ENCODE measurements around the gene PYGB.

Gene PYGB

DNA sequence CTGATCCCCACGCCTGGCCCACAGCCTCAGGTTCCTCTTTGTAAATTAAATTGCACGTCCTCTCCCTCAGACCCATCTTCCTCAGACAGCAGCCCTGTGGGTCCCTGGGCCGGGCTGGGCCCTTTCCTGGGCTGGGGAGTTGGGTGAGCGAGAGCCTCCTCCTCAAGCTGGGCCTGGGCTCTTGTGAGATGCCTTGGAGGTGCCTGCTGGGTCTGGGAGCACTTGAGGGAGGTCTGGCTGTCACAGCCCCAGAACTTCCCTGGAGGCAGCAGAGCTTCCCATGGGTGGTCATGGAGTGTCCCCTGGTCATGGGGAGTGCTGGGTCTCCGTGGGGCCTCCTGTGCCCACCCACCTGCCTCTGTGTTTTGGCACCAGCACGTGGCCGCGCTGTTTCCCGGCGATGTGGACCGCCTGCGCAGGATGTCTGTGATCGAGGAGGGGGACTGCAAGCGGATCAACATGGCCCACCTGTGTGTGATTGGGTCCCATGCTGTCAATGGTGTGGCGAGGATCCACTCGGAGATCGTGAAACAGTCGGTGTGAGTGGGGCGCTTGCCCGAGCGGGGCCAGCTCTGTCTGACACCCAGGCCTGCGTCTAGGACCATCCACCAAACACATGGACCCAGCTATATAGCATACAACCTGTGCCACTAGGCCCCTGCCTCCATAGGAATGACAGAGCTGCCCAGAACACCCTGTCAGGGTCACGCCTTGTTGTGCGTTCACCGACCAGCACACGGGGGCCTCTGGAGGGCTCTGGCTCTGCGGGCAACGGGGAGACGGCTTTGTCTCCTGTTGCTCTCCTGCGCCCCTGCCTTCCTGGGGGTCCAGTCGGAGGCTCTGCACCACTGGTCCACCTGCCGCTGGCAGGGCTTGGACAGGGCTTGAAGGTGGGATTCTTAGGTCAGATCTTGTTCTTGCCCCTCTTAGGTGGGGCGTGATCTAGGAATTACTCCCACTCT is 33.0 kb downstream of the PYGB start:
- no peak for DNase-seq (ENCODE audit: low read depth in 2 of 2, low spot score in 1 of 2)

DNA sequence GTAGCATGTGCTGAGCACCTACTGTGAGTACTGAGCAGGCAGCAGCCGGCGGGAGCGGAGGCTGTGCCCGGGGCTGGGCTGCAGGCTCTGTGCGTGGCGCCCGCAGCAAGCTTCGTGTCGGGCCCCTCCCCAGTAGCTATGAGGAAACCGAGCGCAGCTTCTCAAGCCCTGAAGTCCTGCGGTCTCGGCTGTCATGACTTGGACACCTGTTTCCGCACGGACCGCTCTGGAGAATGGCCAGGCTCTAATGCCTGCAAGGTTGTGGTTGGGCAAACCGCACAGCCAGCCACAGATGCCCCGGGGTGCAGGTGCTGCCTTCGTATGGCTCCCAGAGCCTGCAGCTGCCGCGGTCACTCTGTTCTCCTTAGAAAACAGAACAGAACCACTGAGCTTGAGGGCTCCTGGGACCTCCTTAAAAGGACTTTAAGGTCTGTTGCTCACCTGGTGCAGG is 33.7 kb downstream of the PYGB start:
- DNase-seq (ENCODE audit: low read depth in 2 of 2, low spot score in 1 of 2), result no peak

DNA sequence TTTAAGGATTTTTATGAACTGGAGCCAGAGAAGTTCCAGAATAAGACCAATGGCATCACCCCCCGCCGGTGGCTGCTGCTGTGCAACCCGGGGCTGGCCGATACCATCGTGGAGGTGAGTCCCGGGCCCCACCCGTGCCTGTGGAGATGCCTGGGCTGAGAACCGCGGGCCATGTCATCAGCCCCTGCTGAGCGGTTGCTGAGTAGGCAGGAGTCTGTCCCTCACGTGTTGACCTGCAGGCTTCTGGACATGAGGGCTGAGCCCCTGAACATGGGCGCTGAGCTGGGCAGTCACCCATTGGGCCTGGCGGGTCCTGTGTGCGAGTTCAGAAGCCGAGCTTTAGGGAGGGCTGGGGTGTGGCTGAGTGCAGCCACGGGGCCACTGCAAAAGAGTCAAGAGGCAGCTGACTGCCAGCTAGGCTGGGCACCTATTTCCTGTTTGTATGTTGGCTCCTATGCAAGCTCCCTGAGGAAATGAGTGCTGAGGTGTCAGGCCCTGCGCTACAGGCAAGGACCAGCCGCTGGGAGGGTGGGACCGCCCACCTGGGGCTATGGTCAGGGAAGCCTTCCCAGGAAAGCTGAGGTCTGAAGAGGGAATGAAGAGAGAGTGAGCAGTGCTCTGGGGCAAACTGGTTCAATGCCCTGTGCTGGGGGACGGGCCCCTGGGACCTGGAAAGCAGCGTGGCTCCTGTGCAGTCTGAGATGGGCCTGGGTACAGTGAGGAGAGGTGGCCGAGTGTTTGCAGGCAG is 34.3 kb downstream of the PYGB start:
- no peak for DNase-seq (ENCODE audit: low read depth in 2 of 2, low spot score in 1 of 2)

DNA sequence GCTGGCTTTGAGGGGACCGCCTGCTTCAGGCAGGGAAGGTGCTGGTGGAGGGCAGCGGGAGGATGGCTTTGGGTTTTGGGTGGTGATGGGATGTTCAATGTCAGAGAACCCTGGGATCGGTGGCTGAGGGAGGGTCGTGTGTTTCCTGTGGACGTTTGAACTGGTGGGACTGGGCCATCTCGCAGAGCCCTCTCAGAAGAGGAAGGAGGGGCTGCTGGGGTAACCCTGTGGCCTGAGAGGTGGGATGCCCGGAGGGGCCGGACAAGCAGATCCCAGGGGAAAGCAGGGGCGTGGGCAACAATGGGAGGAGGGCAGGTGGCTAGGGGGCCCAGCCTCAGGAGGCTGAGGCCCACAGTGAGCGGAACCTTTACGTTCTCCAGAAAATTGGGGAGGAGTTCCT is 34.9 kb downstream of the PYGB start:
- DNase-seq (ENCODE audit: low read depth in 2 of 2, low spot score in 1 of 2), result no peak

DNA sequence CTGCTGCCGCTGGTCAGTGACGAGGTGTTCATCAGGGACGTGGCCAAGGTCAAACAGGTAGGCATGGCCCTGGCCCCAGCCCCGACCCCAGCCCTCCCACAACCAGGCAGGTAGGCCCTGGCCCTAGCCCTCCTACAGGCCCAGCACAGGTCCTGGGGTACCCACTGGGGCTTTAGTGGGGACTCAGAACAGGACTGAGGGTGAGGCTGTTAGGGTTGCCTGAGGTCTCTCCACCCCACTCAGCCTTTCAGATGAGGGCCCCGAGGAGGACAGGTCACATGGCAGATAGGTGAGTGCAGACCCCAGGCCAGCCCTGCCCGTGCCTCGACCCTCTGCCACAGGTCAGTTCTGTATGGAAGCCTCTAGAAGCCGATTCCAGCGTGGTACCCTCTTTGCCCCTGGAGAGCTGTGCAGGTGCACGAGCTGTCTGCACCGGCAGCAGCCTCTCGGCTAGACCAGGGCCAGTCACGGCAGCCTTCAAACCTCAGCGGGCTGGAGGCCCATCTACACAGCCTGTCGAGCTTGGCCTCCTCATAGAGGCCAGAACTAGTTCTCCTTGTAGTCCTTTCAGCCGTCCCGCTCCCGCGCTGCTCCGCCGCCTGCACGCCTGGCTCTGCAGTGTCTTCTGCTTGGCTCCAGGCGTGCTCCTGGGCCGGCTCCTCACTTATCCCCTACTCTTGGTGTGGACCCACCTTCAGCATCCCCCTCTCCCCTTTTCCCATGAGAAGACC is 35.5 kb downstream of the PYGB start:
- DNase-seq (ENCODE audit: low read depth in 2 of 2, low spot score in 1 of 2), result no peak

DNA sequence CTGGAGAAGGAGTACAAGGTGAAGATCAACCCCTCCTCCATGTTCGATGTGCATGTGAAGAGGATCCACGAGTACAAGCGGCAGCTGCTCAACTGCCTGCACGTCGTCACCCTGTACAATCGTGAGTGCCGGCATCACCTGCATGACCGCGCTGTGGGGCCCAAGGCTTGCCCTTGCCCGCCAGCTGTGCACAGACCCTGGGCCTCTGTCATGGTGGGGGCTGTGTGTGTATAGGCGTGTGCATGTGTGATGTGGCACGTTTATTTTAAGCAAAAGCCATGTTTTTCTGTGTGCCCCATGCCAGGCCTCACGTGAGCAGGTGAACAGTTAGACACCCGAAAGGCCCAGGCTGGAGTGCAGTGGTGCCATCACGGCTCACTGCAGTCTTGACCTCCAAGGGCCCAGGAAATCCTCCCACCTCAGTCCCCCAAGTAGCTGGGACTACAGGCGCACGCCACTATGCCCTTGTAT is 36.3 kb downstream of the PYGB start:
- no peak for DNase-seq (ENCODE audit: low read depth in 2 of 2, low spot score in 1 of 2)

DNA sequence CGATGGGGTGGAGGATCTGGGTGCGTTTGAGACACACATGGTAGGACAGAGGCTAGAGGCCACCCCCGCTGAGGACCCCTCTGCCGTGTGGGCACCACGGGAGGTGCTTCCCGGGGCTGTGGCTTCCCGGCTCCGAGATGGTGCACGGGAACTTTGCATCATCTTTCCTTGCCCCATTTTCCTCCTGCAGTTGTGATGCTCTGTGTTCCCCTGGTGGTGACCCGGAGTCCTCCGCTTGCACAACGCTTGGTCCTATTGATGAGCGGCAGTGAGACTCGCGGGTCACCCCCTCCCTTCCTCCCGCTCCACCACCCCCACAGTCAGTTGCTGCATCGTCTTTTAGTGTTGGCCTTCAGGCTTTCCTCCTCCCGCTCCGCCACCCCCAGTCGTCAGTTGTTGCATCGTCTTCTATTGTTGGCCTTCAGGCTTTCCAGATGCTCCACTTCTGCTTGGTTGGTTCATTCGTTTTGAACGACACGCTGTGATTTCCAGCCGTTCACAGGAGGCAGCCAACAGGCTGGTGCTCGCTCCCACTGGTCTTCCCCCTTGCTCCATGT is 37.3 kb downstream of the PYGB start:
- DNase-seq (ENCODE audit: low read depth in 2 of 2, low spot score in 1 of 2), result no peak

DNA sequence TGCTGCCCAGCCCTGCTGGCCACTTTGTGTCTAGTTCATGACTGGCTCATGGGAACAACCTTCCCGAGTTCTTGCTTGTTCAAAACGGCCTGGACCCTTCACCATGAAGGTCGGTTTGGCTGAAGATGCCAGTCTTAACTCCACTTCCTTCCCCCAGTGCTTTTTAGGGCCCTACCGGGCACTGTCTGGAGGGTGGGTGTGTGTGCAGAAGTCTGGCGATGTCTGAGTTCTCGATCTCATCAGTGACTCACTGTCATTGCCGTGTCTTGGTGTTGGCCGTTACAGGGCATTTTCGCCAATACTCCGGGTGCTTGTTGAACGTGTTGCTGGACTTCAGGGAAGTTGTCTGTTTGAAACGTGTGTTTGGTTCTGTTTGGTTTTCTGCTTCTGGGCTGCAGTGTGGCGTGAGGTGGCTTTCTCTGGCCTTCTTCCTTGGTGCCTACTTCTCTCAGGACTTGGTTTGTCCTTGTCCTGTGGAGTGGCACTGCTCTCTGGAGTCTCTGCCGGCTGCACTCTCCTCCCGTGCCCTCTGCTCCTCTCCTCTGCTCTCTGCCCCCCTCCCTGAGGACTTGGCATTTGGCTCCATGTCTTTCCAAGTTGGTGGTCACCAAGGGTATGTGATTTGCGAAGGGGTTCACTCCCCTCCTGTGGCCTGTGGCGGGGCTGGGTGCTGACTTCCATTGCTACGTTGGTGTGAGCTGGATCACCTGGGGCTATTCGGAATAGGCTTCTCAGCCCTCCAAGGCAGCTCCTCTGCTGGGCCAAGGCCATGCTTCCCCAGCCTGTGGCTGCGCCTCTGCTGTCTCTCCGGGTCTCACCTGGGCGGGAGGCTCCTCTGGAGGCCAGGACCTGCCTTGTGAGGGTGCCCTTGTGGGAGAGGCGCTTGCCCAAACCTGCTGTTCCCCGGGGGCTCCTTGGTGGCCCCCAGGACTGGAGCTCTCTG is 38.2 kb downstream of the PYGB start:
- no peak for DNase-seq (ENCODE audit: low read depth in 2 of 2, low spot score in 1 of 2)

DNA sequence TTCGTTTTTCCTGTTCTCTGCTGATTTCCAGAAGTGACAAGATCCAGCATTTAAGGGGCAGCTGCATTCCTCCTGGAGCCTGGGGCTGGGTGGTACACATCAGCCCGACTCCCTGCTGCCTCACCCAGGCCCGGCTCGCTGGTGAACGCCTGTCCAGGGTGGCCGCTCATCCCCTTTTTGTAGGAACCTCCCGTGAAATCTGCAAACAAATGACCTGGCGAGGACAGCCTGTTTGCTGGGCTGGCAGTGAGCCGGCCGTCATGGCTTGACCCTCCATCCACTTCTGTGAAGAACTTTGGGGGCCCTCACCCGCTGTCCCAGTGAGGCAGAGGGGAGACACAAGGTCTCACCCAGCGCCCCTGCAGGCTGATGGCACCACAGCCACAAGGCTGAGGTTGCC is 39.0 kb downstream of the PYGB start:
- no peak for DNase-seq (ENCODE audit: low read depth in 2 of 2, low spot score in 1 of 2)

DNA sequence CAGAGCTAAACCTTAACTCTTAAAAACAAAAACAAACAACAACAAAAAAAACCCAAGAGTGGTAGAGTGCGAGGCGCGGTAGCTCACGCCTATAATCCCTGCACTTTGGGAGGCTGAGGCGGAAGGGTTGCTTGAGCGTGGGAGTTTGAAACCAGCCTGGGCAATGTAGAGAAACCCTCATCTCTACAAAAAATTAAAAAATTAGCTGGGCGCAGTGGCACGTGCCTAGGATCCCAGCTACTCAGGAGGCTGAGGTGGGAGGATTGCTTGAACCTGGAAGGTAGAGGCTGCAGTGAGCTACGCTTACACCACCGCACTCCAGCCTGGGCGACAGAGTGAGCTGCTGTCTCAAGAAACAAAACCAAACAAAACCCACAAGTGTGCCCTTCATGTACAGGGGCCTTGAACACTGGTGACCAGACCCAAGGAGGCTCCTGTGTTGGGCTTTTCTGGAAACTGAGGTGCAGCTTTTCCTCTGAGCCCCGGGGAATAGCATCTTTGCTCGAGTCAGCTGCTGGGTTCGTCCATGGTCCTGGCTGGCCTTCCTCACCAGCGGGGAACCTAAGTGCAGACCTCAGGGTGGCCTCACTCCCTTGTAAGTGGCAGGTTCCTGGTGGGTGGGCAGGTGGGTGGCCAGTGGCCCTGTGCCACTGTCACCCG is 39.9 kb downstream of the PYGB start:
- no peak for DNase-seq (ENCODE audit: low read depth in 2 of 2, low spot score in 1 of 2)

DNA sequence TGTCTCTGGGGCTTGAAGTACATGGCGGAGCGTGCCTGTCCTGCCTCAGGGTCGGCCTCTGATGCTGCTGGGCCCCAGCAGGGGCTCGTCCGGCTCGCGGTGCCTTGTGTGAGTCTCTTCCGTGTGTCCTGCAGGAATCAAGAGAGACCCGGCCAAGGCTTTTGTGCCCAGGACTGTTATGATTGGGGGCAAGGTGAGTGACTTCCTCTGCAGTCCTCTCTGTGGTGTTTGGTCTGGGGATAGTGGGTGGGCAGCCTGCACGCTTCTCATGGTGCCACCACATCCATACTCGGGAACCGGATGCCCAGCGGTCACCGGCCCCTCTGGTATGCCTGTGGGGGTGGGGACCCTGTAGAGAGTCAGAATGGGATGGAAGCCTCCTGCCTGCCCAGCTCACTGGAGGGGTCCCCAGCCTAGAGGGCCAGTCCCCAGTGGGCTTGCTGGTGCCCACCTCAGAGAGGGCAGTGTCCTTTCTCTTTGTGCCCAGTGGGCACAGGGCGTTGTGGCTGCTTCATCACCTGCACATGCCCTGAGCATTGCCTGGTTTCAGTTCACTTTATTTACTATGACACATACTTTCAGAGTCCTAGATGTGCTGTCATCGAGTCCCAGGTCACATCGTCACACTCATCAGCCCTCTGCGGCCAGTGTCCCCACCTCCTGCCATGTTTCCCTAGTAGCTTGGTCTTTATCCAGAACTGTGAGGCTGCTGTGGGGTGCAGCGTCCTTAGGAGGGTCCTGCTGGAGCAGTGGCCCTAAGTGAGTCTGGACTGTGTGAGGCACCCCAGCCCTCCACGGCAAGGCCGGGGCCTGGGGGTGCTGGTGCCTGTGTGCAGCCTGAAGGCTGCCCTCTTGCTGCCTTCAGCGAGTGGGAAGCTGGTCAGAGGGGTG is 40.7 kb downstream of the PYGB start:
- no peak for DNase-seq (ENCODE audit: low read depth in 2 of 2, low spot score in 1 of 2)

DNA sequence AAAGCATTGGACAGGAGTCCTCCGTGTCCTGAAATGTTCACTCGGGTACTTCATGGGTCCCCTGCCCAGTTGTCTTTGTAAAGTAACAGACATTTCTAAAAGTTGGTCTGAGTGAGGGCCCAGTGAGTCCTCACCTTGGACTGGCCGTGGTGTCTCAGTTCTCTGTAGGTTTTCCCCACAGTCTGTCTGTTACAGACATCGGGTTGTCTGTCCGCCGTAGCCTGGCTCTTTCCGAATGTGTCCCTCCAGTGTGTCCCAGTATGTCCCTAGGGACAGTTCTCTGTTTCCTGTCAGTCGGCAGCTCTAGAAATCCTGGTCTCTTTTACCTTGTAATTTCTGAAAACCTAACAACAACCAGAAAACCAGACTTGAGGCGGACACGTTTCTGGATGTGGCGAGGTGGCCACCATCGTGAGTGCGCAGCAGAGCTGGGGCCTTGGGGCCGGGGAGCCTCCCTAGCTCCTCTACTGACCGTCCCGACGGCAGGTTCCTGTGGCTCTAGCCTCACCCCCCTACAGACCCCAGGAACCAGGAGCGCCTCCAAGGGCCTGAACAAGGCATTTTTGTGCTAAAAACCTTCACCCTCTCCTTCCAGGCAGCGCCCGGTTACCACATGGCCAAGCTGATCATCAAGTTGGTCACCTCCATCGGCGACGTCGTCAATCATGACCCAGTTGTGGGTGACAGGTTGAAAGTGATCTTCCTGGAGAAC is 42.2 kb downstream of the PYGB start:
- DNase-seq (ENCODE audit: low read depth in 2 of 2, low spot score in 1 of 2), result no peak

DNA sequence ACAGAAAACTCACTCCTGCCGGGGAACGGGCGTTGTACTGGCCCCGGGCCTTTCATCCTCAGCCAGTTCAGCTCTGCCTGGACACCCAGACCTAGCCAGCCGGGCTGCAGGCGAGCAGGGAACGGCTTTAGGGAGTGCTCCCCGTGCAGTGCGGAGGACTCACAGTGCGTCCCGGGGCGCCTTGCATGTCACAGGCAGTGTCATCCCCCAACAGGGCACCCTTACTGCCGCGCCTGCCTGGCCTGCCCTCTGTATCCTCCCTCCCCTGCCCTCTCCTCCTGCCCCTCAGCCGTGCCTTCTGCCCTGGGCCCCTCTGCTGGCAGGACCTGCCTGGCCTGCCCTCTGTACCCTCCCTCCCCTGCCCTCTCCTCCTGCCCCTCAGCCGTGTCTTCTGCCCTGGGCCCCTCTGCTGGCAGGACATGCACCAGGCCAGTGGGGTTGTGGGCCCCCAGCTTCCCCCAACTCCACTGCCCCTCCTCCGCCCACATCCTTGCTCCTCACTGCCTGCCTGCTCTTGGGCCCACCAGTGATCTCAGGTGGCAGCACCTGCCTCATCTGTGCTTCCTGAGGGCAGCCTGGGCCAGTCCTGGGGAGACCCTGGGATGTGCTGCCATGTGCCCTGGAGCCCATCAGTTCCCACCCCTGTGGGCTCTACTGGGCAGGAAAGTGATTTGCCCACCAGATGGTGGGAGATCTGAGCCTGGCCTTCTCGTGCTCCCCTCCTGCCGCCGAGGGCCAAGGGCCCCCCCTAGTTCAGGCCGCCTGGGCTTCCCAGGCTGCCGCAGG is 43.0 kb downstream of the PYGB start:
- no peak for DNase-seq (ENCODE audit: low read depth in 2 of 2, low spot score in 1 of 2)

DNA sequence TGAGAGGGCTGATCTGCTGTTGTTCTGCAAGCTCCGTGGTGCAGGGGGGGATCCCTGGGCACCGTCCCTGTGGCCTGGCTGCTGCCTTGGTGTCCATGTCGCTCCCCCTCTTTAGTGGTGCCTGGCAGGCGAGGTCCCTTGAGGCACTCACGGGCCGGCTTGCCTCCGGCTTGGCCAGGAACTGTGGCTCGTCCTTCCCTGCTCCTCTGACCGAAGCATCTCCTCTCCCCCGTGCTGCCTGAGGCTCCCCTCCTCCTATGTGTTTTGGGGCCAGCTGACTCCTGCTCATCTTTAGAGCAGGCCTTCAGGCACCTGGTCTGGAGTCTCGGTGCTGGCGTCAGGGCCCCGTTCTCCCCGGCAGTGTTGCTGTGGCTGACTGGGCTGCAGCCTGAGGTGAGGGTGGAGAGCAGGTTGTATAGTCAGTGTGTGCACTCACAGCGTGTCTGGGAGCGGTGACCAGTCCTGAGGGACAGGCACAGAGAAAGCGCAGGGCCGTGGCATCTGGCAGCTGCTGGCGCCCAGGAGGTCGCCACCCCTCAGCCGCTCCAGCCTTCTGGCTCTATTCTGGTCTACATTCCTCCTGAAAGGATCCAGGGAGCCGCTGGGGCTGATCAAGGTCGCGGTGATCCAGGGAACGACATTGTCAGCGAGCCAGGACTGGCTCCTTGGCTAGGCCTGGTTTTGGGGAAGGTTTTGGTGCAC is 43.7 kb downstream of the PYGB start:
- DNase-seq (ENCODE audit: low read depth in 2 of 2, low spot score in 1 of 2), result no peak

DNA sequence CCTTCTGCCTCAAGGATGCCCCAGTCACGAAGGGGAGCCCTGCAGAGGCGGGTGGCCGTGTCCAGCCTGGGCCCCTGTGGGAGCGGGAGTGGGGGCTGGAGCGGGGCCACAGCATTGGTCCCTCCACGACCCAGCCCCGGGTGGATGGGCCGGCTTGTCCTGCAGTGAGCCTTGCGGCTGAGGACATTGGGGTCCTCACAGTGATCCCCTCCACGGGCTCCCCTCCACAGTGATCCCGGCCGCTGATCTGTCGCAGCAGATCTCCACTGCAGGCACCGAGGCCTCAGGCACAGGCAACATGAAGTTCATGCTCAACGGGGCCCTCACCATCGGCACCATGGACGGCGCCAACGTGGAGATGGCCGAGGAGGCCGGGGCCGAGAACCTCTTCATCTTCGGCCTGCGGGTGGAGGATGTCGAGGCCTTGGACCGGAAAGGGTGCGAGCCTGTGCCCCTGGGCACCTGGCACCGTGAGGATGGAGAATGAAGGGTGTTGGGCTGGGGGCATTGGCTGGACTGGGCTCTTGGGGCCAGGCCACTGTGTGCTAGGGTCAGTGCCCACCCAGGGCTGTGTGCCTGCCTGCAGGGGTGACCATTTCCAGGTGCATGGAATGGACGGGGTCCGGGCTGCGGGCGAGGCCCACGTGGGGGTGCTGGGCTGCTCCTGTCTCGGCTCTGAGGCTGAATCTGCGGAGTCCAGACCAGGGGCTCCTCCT is 44.4 kb downstream of the PYGB start:
- DNase-seq (ENCODE audit: low read depth in 2 of 2, low spot score in 1 of 2), result no peak

DNA sequence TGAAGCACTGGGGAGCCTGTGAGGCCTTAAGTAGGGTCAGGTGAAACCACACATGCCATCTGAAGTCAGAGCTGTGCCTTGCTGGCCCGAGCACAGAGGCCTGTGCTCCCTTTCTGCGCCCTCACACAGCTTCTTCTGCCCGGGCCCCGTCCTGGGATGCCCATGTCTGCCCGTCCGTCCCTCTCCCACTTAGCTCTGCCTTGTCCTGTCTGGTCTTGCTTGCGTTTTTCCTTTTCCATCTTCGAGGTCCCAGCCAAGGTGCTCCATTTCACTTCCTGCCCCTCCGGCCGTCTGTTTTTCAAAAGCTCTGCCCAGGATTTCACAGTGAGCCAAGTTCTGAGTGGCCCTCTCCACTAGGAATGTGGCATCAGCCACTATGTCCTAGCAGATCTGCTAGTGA is 45.6 kb downstream of the PYGB start:
- DNase-seq (ENCODE audit: low read depth in 2 of 2, low spot score in 1 of 2), result no peak
